Neural cell (in vitro differentiated cells): ENCODE data around the gene KLHL35. TPM values are rescaled to one million over a fixed set of nuclear protein-coding genes. Genes with fewer than 3 reads are reported as not detected.

Experiments used
- H2AFZ ChIP-seq: fragments of 200-600, 300-800 bp; sonication (generic), shearing (Covaris generic); 2 replicates; pipeline ENCODE4 v1.6.0; 2014; ENCODE audit warnings: low read depth, mild to moderate bottlenecking, antibody characterized with exemption, low read length, moderate library complexity
- H3F3A ChIP-seq: fragments of 200-600 bp; shearing (Covaris generic); 2 replicates; pipeline ENCODE4 v1.6.1; 2016; ENCODE audit warnings: mild to moderate bottlenecking, moderate library complexity, mixed read lengths, antibody characterized with exemption, low read length; ENCODE audit not compliant: insufficient read depth, poor library complexity, severe bottlenecking
- H3K27ac ChIP-seq: fragments of 200-600, 300-800 bp; sonication (generic), shearing (Covaris generic); 2 replicates; pipeline ENCODE4 v1.5.1; 2014; ENCODE audit warnings: mild to moderate bottlenecking, low read length, moderate library complexity
- H3K27me3 ChIP-seq: fragments of 300-800, 200-600 bp; sonication (generic), shearing (Covaris generic); 2 replicates; pipeline ENCODE4 v1.6.0; 2014; ENCODE audit warnings: mild to moderate bottlenecking, low read depth, low read length, moderate library complexity; ENCODE audit not compliant: insufficient read depth
- H3K36me3 ChIP-seq: fragments of 300-800, 200-600 bp; sonication (generic), shearing (Covaris generic); 2 replicates; pipeline ENCODE4 v1.5.1; 2014; ENCODE audit warnings: mild to moderate bottlenecking, antibody characterized with exemption, low read length, moderate library complexity; ENCODE audit not compliant: insufficient read depth
- H3K4me2 ChIP-seq: fragments of 300-800, 200-600 bp; sonication (generic), shearing (Covaris generic); 2 replicates; pipeline ENCODE4 v1.6.0; 2014; ENCODE audit warnings: mild to moderate bottlenecking, low read length
- H3K4me3 ChIP-seq: fragments of 300-800, 200-600 bp; sonication (generic), shearing (Covaris generic); 2 replicates; pipeline ENCODE4 v1.5.1; 2014; ENCODE audit warnings: mild to moderate bottlenecking, low read length, moderate library complexity
- H3K79me2 ChIP-seq: fragments of 200-600 bp; shearing (Covaris generic); replicated peaks from 2 replicates; pipeline ENCODE4 v1.6.0; 2014; ENCODE audit warnings: mild to moderate bottlenecking, low read length, moderate library complexity; ENCODE audit not compliant: insufficient read depth
- H3K9ac ChIP-seq: fragments of 300-800, 200-600 bp; sonication (generic), shearing (Covaris generic); 2 replicates; pipeline ENCODE4 v1.6.1; 2016; ENCODE audit warnings: mild to moderate bottlenecking, low read length, mixed read lengths
- H3K9me2 ChIP-seq: fragments of 200-600 bp; shearing (Covaris generic); 2 replicates; pipeline ENCODE4 v1.6.1; 2016; ENCODE audit warnings: mild to moderate bottlenecking, low read length, mixed read lengths; ENCODE audit not compliant: insufficient read depth
- H3K9me3 ChIP-seq: fragments of 200-600, 300-800 bp; sonication (generic), shearing (Covaris generic); 2 replicates; pipeline ENCODE4 v1.6.1; 2016; ENCODE audit warnings: mild to moderate bottlenecking, mixed run types, low read length, moderate library complexity, mixed read lengths
- H4K20me1 ChIP-seq: fragments of 200-600 bp; shearing (Covaris generic); 2 replicates; pipeline ENCODE4 v1.6.1; 2016; ENCODE audit warnings: mild to moderate bottlenecking, mixed run types; ENCODE audit not compliant: insufficient read depth
- EP300 ChIP-seq: fragments of 450-650 bp; conservative IDR thresholded peaks from 2 replicates; pipeline ENCODE4 v1.6.1; 2014; ENCODE audit warnings: antibody characterized with exemption, mild to moderate bottlenecking, moderate library complexity; ENCODE audit not compliant: poor library complexity, severe bottlenecking
- EZH2 ChIP-seq: fragments of 200-600, 300-800 bp; shearing (Covaris generic), sonication (generic); IDR thresholded peaks from 2 replicates; pipeline ENCODE4 v1.6.1; 2014; ENCODE audit warnings: antibody characterized with exemption, low read length, borderline replicate concordance, mild to moderate bottlenecking; ENCODE audit not compliant: insufficient read depth, poor library complexity, severe bottlenecking
- MXI1 ChIP-seq: fragments of 450-650 bp; conservative IDR thresholded peaks from 2 replicates; pipeline ENCODE4 v1.6.1; 2014; ENCODE audit warnings: antibody characterized with exemption, mild to moderate bottlenecking; ENCODE audit not compliant: poor library complexity, severe bottlenecking
- POLR2AphosphoS5 ChIP-seq: IDR thresholded peaks from 2 replicates; pipeline ENCODE4 v1.6.1; 2012
- RAD21 ChIP-seq: fragments of 450-650 bp; conservative IDR thresholded peaks from 2 replicates; pipeline ENCODE4 v1.6.1; 2014; ENCODE audit warnings: antibody characterized with exemption, mild to moderate bottlenecking, moderate library complexity
- SMC3 ChIP-seq: fragments of 450-650 bp; conservative IDR thresholded peaks from 2 replicates; pipeline ENCODE4 v1.6.1; 2014; ENCODE audit warnings: antibody characterized with exemption, mild to moderate bottlenecking, moderate library complexity; ENCODE audit not compliant: poor library complexity
- TAF1 ChIP-seq: IDR thresholded peaks from 2 replicates; pipeline ENCODE4 v1.6.1; 2012; ENCODE audit warnings: low read depth
- polyA plus RNA-seq: library from polyadenylated mRNA; depleted of rRNA; stranded (reverse); fragments of >200 nt; gene quantifications from 2 replicates; pipeline ENCODE4 v1.2.3, GENCODE V29; 2014
- TF ChIP-seq, protein P1 (sequence below): fragments of 450-650 bp; IDR thresholded peaks from 2 replicates; pipeline ENCODE4 v1.5.1; 2014; ENCODE audit warnings: antibody characterized with exemption, mild to moderate bottlenecking, moderate library complexity; ENCODE audit not compliant: poor library complexity, severe bottlenecking
- TF ChIP-seq, protein P2 (sequence below): IDR thresholded peaks from 2 replicates; pipeline ENCODE4 v1.6.1; 2012; ENCODE audit warnings: borderline replicate concordance

Gene KLHL35
- polyA plus RNA-seq, 1 donor from 2014 or later: 17.0 TPM

DNA sequence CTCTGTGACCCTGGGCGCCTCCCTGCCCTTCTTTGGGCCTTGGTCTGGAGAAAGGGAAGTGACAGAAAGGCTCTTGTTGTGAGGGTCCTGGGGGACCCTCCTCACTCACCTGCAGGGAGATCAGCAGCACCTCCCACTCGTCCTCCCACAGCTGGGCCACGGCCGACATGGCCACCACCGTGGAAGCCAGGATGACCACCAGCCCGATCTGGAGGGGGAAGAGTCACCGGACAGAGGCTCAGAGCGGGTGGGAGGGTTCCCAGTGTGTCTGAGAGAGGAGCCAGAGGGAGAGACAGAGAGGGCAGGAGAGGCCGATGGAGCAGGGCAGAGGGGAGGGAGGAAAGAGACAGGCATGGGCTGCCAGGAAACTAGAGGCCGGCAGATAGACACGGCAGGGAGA lies 16.8 kb upstream of the KLHL35 start (continued):
- no peak for TF ChIP-seq RAD21

DNA sequence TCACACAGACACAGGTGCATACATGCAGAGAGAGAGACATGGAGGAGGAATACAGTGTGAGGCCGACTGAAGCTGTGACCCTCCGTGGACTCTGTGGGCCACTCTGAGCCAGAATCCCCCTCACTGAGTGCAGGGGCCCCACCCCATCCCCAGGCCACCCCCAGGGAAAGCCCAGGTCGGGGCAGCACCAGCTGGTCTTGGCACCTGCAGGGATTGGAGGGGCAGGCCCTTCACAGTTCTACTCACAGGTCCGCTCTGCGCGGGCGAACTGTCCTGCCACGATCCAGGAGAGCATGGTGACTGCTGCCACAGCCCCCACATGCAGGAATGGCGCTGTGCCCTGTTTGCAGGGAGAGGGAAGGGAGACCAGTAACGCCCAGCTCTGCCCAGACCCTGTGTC lies 16.3 kb upstream of the KLHL35 start:
- Histone ChIP-seq H3K9me3 (no peaks in the 10 kb centered on the region), H3K9me2 (no peaks in the 10 kb centered on the region), H3K4me3 (no peak overlapping the region)

DNA sequence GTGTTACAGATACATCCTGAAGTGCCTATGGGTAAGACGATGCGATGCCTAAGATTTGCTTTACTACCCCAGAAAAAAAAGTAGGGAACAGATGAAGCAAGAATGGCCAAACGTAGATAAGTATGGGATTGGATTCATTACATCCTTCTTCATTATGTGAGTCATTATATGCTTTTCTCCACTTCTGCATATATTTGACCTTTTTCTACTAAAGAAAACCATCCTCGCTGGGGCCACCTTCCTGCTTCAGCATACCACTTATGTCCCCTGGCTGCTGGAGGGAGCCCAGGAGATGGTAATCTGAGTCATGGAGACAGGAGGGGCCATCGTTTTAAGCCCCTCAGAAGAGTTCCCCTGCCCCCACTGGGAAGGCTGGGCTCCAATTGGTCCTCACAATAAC lies 14.4 kb upstream of the KLHL35 start:
- Histone ChIP-seq H3K9me3 (no peaks in the 10 kb centered on the region), H3K36me3 (no peaks in the 10 kb centered on the region), H2AFZ (no peak overlapping the region), H3K27ac (no peak overlapping the region), H3K4me2 (no peak overlapping the region), H3F3A (no peaks in the 10 kb centered on the region), H3K4me3 (no peak overlapping the region), H3K9ac (no peak overlapping the region), H3K9me2 (no peaks in the 10 kb centered on the region), H3K27me3 (no peaks in the 10 kb centered on the region), H3K79me2 (no peaks in the 10 kb centered on the region), H4K20me1 (no peaks in the 10 kb centered on the region)
- TF ChIP-seq EP300 (no peak), SMC3 (no peak), POLR2AphosphoS5 (no peak), MXI1 (no peak), RAD21 (no peak), EZH2 (no peak), TAF1 (no peak)
- TF ChIP-seq, protein P1, sequence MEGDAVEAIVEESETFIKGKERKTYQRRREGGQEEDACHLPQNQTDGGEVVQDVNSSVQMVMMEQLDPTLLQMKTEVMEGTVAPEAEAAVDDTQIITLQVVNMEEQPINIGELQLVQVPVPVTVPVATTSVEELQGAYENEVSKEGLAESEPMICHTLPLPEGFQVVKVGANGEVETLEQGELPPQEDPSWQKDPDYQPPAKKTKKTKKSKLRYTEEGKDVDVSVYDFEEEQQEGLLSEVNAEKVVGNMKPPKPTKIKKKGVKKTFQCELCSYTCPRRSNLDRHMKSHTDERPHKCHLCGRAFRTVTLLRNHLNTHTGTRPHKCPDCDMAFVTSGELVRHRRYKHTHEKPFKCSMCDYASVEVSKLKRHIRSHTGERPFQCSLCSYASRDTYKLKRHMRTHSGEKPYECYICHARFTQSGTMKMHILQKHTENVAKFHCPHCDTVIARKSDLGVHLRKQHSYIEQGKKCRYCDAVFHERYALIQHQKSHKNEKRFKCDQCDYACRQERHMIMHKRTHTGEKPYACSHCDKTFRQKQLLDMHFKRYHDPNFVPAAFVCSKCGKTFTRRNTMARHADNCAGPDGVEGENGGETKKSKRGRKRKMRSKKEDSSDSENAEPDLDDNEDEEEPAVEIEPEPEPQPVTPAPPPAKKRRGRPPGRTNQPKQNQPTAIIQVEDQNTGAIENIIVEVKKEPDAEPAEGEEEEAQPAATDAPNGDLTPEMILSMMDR: no peak
- TF ChIP-seq, protein P2, sequence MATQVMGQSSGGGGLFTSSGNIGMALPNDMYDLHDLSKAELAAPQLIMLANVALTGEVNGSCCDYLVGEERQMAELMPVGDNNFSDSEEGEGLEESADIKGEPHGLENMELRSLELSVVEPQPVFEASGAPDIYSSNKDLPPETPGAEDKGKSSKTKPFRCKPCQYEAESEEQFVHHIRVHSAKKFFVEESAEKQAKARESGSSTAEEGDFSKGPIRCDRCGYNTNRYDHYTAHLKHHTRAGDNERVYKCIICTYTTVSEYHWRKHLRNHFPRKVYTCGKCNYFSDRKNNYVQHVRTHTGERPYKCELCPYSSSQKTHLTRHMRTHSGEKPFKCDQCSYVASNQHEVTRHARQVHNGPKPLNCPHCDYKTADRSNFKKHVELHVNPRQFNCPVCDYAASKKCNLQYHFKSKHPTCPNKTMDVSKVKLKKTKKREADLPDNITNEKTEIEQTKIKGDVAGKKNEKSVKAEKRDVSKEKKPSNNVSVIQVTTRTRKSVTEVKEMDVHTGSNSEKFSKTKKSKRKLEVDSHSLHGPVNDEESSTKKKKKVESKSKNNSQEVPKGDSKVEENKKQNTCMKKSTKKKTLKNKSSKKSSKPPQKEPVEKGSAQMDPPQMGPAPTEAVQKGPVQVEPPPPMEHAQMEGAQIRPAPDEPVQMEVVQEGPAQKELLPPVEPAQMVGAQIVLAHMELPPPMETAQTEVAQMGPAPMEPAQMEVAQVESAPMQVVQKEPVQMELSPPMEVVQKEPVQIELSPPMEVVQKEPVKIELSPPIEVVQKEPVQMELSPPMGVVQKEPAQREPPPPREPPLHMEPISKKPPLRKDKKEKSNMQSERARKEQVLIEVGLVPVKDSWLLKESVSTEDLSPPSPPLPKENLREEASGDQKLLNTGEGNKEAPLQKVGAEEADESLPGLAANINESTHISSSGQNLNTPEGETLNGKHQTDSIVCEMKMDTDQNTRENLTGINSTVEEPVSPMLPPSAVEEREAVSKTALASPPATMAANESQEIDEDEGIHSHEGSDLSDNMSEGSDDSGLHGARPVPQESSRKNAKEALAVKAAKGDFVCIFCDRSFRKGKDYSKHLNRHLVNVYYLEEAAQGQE: no peak

More for the DNA sequence above, 16.3 kb upstream of the KLHL35 start:
- H3K27ac ChIP-seq: no peak overlapping the region
- no peaks in the 10 kb centered on the region for H3K27me3 ChIP-seq
- H3K4me2 ChIP-seq: no peak overlapping the region
- H3K79me2 ChIP-seq: no peaks in the 10 kb centered on the region
- TF ChIP-seq EZH2: no peak
- no peaks in the 10 kb centered on the region for H4K20me1 ChIP-seq
- no peaks in the 10 kb centered on the region for H3F3A ChIP-seq
- H3K36me3 ChIP-seq: no peaks in the 10 kb centered on the region
- no peak overlapping the region for H3K9ac ChIP-seq
- no peak overlapping the region for H2AFZ ChIP-seq
